IPS DF 6.9 (cell line): ENCODE data around the gene NAE1.
"Not testable (repeated sequence)": the region's sequence is repeated elsewhere in the genome, so short reads cannot be mapped to it uniquely, and the experiment has no call there.

Experiments used
- DNase-seq: peaks from one replicate; pipeline ENCODE4 v3.0.0-alpha.2; 2013; ENCODE audit warnings: low read depth, low spot score
- H3K27ac ChIP-seq: one replicate; pipeline ENCODE4 v1.5.1; 2013; ENCODE audit warnings: low read length, control low read depth
- H3K27me3 ChIP-seq: 2 replicates; pipeline ENCODE4 v1.6.1; 2013; ENCODE audit warnings: mild to moderate bottlenecking, low read length; ENCODE audit not compliant: control insufficient read depth, insufficient read depth
- H3K36me3 ChIP-seq: 2 replicates; pipeline ENCODE4 v1.6.1; 2013; ENCODE audit warnings: low read length; ENCODE audit not compliant: control insufficient read depth, insufficient read depth
- H3K4me1 ChIP-seq: 2 replicates; pipeline ENCODE4 v1.6.1; 2013; ENCODE audit warnings: low read length; ENCODE audit not compliant: control insufficient read depth, insufficient read depth
- H3K4me3 ChIP-seq: 2 replicates; pipeline ENCODE4 v1.5.1; 2013; ENCODE audit warnings: mild to moderate bottlenecking, low read length
- H3K9me3 ChIP-seq: 2 replicates; pipeline ENCODE4 v1.6.1; 2013; ENCODE audit warnings: low read length, inconsistent platforms; ENCODE audit not compliant: control insufficient read depth, insufficient read depth
- WGBS: extraction: QIAGEN DNeasy Blood & Tissue Kit; methylation state at CpG from one replicate; pipeline ENCODE4 v1.1.7; 2013; ENCODE audit warnings: mixed read lengths, missing lambda C conversion rate; ENCODE audit not compliant: insufficient read length, insufficient coverage; 5-methylcytosine and 5-hydroxymethylcytosine counted together

Gene NAE1

DNA sequence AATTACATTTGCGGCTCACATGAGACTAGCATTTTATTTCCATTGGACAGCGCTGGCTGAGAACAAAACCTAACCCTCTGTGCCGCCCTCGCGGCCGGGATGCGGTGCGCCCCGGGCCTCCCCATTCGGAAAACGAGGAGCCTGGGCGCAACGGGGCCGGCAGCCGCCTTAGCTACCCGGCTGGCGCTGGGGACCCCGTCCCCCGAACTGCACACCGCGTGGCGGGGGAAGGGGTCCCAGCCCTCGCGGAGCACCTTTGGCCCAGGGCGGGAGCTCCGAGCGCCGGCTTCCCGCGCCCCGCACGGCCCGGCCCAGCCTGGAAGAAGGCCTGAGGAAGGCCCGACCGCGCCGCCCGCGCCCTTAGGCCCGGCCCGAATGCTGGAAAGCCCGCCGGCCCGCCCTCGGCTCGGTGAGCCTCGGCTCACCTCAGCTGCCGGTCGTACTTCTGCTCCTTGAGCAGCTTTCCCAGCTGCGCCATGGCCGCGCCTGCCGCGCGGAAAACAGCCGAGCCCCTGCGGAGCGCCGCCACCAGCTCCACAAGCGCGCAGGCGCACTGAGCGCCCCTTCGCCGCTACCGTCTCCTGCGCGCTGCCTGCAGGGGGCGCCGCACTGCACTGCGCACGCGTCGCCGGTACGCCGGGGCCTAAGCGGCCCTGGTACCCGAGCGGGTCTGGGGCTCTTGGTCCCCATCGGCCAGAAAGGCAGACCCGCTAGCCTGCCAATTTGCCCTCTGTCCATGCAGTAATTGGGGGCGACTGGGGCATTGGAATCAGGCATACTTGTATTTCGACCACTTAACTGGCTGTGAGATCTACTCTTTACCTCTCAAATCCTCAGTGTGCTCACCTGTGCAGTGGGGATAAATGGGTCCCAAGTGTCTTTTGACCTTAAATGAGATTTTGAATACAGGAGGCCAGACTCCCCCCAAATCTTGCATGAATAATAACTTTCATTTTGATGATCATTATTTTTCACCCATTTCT is at the start of gene NAE1:
NAE1 (minus strand) TSS at position 555 of the 983 bp plus-strand sequence; CDS start at position 478, 77 bp downstream.
- H3K4me1 ChIP-seq = peaks cover 1% of the 10 kb centered on the region; the same call in 1 of the 2 replicates
- H3K4me3 ChIP-seq = peak within 1 kb of the TSS; percentile 78; the same call in 1 of the 2 replicates
- H3K36me3 ChIP-seq = 0 out of 2 replicates have a peak, but pooled peaks cover 2% of the 10 kb centered on the region
- no CpG with 5 or more reads among the region's 84 CpGs for WGBS
- DNase-seq = peak; percentile 89
- H3K9me3 ChIP-seq = no peaks in the 10 kb centered on the region
- H3K27me3 ChIP-seq = no peaks in the 10 kb centered on the region
- no peak within 1 kb of the TSS for H3K27ac ChIP-seq

DNA sequence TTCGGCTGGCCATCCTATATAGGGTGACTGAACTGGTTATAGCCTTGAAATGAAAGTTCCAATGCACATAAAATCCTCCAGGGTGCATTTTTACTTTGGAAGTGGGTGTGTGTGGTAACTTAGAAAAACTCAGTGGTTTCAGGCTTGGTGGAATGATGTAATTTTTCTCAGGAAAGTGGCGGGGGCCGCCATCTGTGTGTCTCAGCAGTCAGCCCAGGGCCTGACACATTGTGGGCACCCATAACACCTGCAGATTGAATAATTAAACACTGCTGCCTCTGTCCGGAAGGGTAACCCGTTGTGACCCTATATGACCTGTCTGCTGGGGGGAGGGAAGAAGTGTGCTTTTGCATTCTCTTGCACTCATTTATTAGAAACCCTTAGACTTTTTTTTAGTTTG is 47.3 kb upstream of the NAE1 start:
- H3K9me3 ChIP-seq = no peaks in the 10 kb centered on the region
- H3K27me3 ChIP-seq = no peaks in the 10 kb centered on the region
- H3K4me1 ChIP-seq = no peaks in the 10 kb centered on the region
- no CpG with 5 or more reads among the region's 5 CpGs for WGBS
- DNase-seq = no peak
- no peaks in the 10 kb centered on the region for H3K36me3 ChIP-seq
- no peak overlapping the region for H3K27ac ChIP-seq
- no peak overlapping the region for H3K4me3 ChIP-seq

DNA sequence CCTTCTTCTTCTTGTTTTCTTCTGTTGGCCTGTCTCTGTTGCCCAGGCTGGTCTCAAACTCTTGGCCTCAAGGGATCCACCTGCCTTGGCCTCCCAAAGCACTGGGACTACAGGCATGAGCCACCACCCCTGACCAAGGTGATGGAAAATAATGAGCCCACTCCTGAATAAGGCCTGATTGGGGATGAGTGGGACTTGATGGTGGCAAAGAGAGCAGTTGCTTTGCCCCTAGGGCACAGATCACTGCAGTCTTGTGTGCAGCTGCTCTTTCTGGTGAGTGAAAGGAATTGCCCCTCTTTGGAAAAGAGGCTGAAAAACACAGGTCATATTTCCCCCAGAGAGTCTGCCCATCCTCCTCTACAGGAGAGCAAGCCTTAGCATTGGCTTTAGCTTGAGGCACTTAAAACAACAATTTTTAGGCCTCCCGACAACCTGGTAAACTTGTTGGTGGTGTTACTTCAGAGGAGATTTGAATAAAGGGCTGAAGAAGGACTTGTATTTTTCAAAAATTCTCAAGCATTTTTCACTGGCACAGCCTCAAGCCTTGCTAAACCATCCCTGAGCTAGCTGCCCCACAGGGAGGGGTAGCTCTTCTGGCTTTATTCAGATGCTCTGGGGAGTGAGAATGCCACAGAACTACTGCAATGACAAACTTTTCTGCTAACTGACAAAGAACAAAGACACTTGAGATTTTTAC is 43.5 kb upstream of the NAE1 start:
- no peak for DNase-seq
- no peaks in the 10 kb centered on the region for H3K36me3 ChIP-seq
- H3K27ac ChIP-seq = no peak overlapping the region
- no CpG with 5 or more reads among the region's 1 CpG for WGBS
- no peaks in the 10 kb centered on the region for H3K27me3 ChIP-seq
- no peak overlapping the region for H3K4me3 ChIP-seq
- no peaks in the 10 kb centered on the region for H3K9me3 ChIP-seq
- no peaks in the 10 kb centered on the region for H3K4me1 ChIP-seq

- H3K27me3 ChIP-seq = no peaks in the 10 kb centered on the region
- no peaks in the 10 kb centered on the region for H3K9me3 ChIP-seq
- H3K4me3 ChIP-seq = no peak overlapping the region
- H3K27ac ChIP-seq = no peak overlapping the region
- H3K4me1 ChIP-seq = no peaks in the 10 kb centered on the region
- no peak for DNase-seq
- H3K36me3 ChIP-seq = no peaks in the 10 kb centered on the region
Measured at GRCh38 chr16:66873685-66874055, 42.9 kb upstream of the NAE1 start.

GRCh38 chr16:66872943-66873684 is 42.3 kb upstream of the NAE1 start:
- whole genome bisulfite sequencing = no CpG with 5 or more reads among the region's 39 CpGs
- H3K9me3 ChIP-seq = no peaks in the 10 kb centered on the region
- no peaks in the 10 kb centered on the region for H3K27me3 ChIP-seq
- no peaks in the 10 kb centered on the region for H3K4me1 ChIP-seq
- no peaks in the 10 kb centered on the region for H3K36me3 ChIP-seq
- peak overlapping the region; percentile 31; the same call in 1 of the 2 replicates for H3K4me3 ChIP-seq
- peak; percentile 80 for DNase-seq
- H3K27ac ChIP-seq = no peak overlapping the region

DNA sequence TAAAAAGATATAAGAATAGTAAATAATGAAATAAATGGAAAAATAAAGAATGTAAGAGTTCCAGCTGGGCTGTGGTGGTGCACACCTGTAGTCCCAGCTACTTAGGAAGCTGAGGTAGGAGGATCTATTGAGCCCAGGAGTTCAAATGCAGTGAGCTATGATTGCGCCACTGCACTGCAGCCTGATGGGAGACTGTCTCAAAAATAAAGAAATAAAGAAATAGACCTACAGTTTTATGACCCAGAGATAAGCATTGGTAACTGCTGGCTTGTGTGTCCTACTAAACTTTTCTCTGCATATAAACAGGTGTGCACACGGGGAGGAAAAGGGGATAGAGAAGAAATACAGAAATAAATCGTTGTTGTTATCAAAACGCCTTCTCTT is 41.8 kb upstream of the NAE1 start:
- DNase-seq = no peak
- no peaks in the 10 kb centered on the region for H3K27me3 ChIP-seq
- H3K9me3 ChIP-seq = no peaks in the 10 kb centered on the region
- no peaks in the 10 kb centered on the region for H3K4me1 ChIP-seq
- H3K36me3 ChIP-seq = no peaks in the 10 kb centered on the region
- H3K27ac ChIP-seq = no peak overlapping the region
- no CpG with 5 or more reads among the region's 4 CpGs for WGBS
- H3K4me3 ChIP-seq = peak overlapping the region; percentile 31; the same call in 1 of the 2 replicates

- no peaks in the 10 kb centered on the region for H3K36me3 ChIP-seq
- H3K4me3 ChIP-seq = no peak overlapping the region
- no peaks in the 10 kb centered on the region for H3K9me3 ChIP-seq
- no peaks in the 10 kb centered on the region for H3K4me1 ChIP-seq
- no peak for DNase-seq
- no peaks in the 10 kb centered on the region for H3K27me3 ChIP-seq
- no peak overlapping the region for H3K27ac ChIP-seq
- WGBS = no CpG with 5 or more reads among the region's 3 CpGs
Measured at GRCh38 chr16:66871840-66872239, 41.1 kb upstream of the NAE1 start.

- H3K27me3 ChIP-seq, H3K4me1 ChIP-seq, H3K36me3 ChIP-seq, H3K4me3 ChIP-seq, DNase-seq, H3K27ac ChIP-seq, H3K9me3 ChIP-seq: not testable (repeated sequence)
- WGBS = no CpG with 5 or more reads among the region's 2 CpGs
Measured at GRCh38 chr16:66871363-66871762, 40.6 kb upstream of the NAE1 start.

GRCh38 chr16:66869424-66869823 is 38.6 kb upstream of the NAE1 start:
- H3K4me1 ChIP-seq = no peaks in the 10 kb centered on the region
- no peak overlapping the region for H3K27ac ChIP-seq
- H3K27me3 ChIP-seq = no peaks in the 10 kb centered on the region
- H3K36me3 ChIP-seq = no peaks in the 10 kb centered on the region
- H3K4me3 ChIP-seq = no peak overlapping the region
- no peaks in the 10 kb centered on the region for H3K9me3 ChIP-seq
- WGBS = no CpG with 5 or more reads among the region's 1 CpG
- DNase-seq = no peak

GRCh38 chr16:66863707-66864106 is 32.9 kb upstream of the NAE1 start:
- no peaks in the 10 kb centered on the region for H3K9me3 ChIP-seq
- no peaks in the 10 kb centered on the region for H3K27me3 ChIP-seq
- H3K4me1 ChIP-seq = no peaks in the 10 kb centered on the region
- H3K4me3 ChIP-seq = no peak overlapping the region
- no peak for DNase-seq
- H3K36me3 ChIP-seq = no peaks in the 10 kb centered on the region
- no peak overlapping the region for H3K27ac ChIP-seq
